Stomach (tissue), 4 donors: ENCODE results near the gene BCOR.

ENCODE experiments used
- POLR2A ChIP-seq, 4 donors: fragments of 450-650 bp; IDR thresholded peaks; one replicate each; pipeline ENCODE4 v1.6.1; 2016; ENCODE audit warnings: antibody characterized with exemption in 4 of 4, control low read depth in 2 of 4, mild to moderate bottlenecking in 1 of 4, moderate library complexity in 1 of 4
- POLR2AphosphoS5 ChIP-seq, 3 donors: sonication (generic); formaldehyde crosslinking; IDR thresholded peaks; one replicate each; pipeline ENCODE4 v1.6.1; 2016; ENCODE audit warnings: antibody characterized with exemption in 3 of 3
- TF ChIP-seq, protein P1 (sequence below), 7 experiments: fragments of 450-650 bp in 4 of 7; fragments of 200-600 bp in 3 of 7; sonication (generic) in 3 of 7; IDR thresholded peaks; one replicate each; pipeline ENCODE4 v1.5.1; 2016 to 2019; ENCODE audit warnings: antibody characterized with exemption in 7 of 7, control low read depth in 2 of 7, mild to moderate bottlenecking in 1 of 7

DNA sequence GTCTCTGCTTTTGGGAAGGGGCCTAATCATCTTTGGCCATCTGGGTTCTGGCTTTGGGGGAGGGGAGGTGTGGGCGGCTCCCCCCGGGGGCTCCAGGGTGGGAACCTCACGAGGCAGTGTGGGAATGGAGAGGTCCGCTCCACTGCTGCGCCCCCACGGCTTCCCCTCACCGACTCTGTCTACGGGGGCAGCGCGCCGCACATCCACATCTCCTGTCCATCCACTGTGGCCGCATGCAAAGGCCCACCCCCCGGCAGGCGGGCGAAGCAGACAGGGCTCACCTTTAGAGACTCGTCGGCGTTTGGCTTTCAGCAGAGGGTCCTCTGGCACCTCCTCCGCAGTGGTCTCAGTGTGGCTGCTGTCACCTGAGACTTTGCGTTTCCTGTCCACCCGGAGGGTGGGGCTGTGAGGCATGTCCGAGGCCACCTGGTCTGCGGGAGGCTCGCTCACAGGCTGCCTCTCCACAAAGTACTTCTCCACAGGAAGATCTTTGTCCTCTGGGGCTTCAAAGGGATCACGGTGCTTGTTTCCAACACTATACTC lies 33.6 kb downstream of the BCOR start:
- TF ChIP-seq, protein P1, sequence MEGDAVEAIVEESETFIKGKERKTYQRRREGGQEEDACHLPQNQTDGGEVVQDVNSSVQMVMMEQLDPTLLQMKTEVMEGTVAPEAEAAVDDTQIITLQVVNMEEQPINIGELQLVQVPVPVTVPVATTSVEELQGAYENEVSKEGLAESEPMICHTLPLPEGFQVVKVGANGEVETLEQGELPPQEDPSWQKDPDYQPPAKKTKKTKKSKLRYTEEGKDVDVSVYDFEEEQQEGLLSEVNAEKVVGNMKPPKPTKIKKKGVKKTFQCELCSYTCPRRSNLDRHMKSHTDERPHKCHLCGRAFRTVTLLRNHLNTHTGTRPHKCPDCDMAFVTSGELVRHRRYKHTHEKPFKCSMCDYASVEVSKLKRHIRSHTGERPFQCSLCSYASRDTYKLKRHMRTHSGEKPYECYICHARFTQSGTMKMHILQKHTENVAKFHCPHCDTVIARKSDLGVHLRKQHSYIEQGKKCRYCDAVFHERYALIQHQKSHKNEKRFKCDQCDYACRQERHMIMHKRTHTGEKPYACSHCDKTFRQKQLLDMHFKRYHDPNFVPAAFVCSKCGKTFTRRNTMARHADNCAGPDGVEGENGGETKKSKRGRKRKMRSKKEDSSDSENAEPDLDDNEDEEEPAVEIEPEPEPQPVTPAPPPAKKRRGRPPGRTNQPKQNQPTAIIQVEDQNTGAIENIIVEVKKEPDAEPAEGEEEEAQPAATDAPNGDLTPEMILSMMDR (IDR thresholded peaks at IDR 0.05) = no peak
- no peak for TF ChIP-seq POLR2A (IDR thresholded peaks at IDR 0.05)
- TF ChIP-seq POLR2AphosphoS5 (IDR thresholded peaks at IDR 0.05) = no peak
